Osteoblast (primary cell): ENCODE data around the gene GALNT6. TPM values are rescaled to one million over a fixed set of nuclear protein-coding genes. Genes with fewer than 3 reads are reported as not detected.

Source experiments
- DNase-seq: peaks from one replicate; pipeline ENCODE4 v3.0.0; 2011; ENCODE audit warnings: low spot score, mixed read lengths; ENCODE audit not compliant: insufficient read length; ENCODE audit errors: missing footprints
- H2AFZ ChIP-seq: 2 replicates; pipeline ENCODE4 v1.6.0; 2011; ENCODE audit warnings: mild to moderate bottlenecking, low read length
- H3K27ac ChIP-seq: 2 replicates; pipeline ENCODE4 v1.5.1; 2011; ENCODE audit warnings: mild to moderate bottlenecking, low read depth, low read length, moderate library complexity
- H3K27me3 ChIP-seq: 2 replicates; pipeline ENCODE4 v1.6.0; 2012; ENCODE audit warnings: mild to moderate bottlenecking, control low read depth, inconsistent platforms, low read length, moderate library complexity; ENCODE audit not compliant: insufficient read depth
- H3K36me3 ChIP-seq: 2 replicates; pipeline ENCODE4 v1.5.1; 2011; ENCODE audit warnings: mild to moderate bottlenecking, low read length, control low read depth, moderate library complexity; ENCODE audit not compliant: insufficient read depth
- H3K4me1 ChIP-seq: 2 replicates; pipeline ENCODE4 v1.5.1; 2011; ENCODE audit warnings: mild to moderate bottlenecking, low read length, control low read depth, moderate library complexity; ENCODE audit not compliant: insufficient read depth
- H3K4me2 ChIP-seq: 2 replicates; pipeline ENCODE4 v1.6.0; 2011; ENCODE audit warnings: mild to moderate bottlenecking, low read length; ENCODE audit not compliant: insufficient read depth
- H3K4me3 ChIP-seq: fragments of 200-600 bp; sonication (generic); 3 replicates; pipeline ENCODE4 v1.5.1; 2012; ENCODE audit warnings: mild to moderate bottlenecking, low read length, inconsistent platforms; ENCODE audit not compliant: insufficient read depth
- H3K79me2 ChIP-seq: 2 replicates; pipeline ENCODE4 v1.6.0; 2012; ENCODE audit warnings: mild to moderate bottlenecking, low read length, control low read depth, inconsistent platforms; ENCODE audit not compliant: insufficient read depth
- H3K9me3 ChIP-seq: 2 replicates; pipeline ENCODE4 v1.5.1; 2011; ENCODE audit warnings: low read depth, low read length, control low read depth
- H4K20me1 ChIP-seq: 2 replicates; pipeline ENCODE4 v1.6.0; 2012; ENCODE audit warnings: mild to moderate bottlenecking, low read length, control low read depth; ENCODE audit not compliant: insufficient read depth
- CTCF ChIP-seq: IDR thresholded peaks from 2 replicates; pipeline ENCODE4 v1.5.1; 2011; ENCODE audit warnings: mild to moderate bottlenecking, low read depth, low read length, moderate library complexity; ENCODE audit errors: extremely low read depth
- total RNA-seq: library from RNA; depleted of rRNA; stranded (reverse); fragments of >200 nt; gene quantifications from 2 replicates; pipeline ENCODE4 v1.2.3, GENCODE V29; 2012

Gene GALNT6
- total RNA-seq, 1 donor = 9.8 TPM

GRCh38 chr12:51349026-51349425, 42.2 kb downstream of the GALNT6 start:
- Histone ChIP-seq H3K27ac (no peak overlapping the region), H3K4me3 (no peak overlapping the region), H3K36me3 (no peaks in the 10 kb centered on the region), H2AFZ (no peak overlapping the region), H3K27me3 (no peaks in the 10 kb centered on the region), H3K4me2 (no peak overlapping the region), H3K9me3 (no peaks in the 10 kb centered on the region), H3K79me2 (no peaks in the 10 kb centered on the region), H4K20me1 (no peaks in the 10 kb centered on the region), H3K4me1 (peaks cover 26% of the 10 kb centered on the region)
- DNase-seq = peak; percentile 62
- no peak for TF ChIP-seq CTCF

GRCh38 chr12:51348116-51348515, 43.1 kb downstream of the GALNT6 start:
- no peaks in the 10 kb centered on the region for H3K27me3 ChIP-seq
- no peaks in the 10 kb centered on the region for H3K9me3 ChIP-seq
- H3K4me1 ChIP-seq = peaks cover 26% of the 10 kb centered on the region
- no peaks in the 10 kb centered on the region for H4K20me1 ChIP-seq
- DNase-seq = no peak
- no peaks in the 10 kb centered on the region for H3K79me2 ChIP-seq
- no peaks in the 10 kb centered on the region for H3K36me3 ChIP-seq
- H3K4me3 ChIP-seq = no peak overlapping the region
- TF ChIP-seq CTCF = no peak
- no peak overlapping the region for H3K27ac ChIP-seq
- H3K4me2 ChIP-seq = no peak overlapping the region
- no peak overlapping the region for H2AFZ ChIP-seq

- H3K27ac ChIP-seq = no peak within 1 kb of the TSS
- H3K36me3 ChIP-seq = no peaks in the 10 kb centered on the region
Observed at GRCh38 chr12:51346581-51346980, 44.6 kb downstream of the GALNT6 start, which contains the start of gene CELA1. TSS of gene CELA1 (minus strand) at chr12:51346679. CDS start at chr12:51346638, 41 bp downstream.

GRCh38 chr12:51345681-51346080, 45.5 kb downstream of the GALNT6 start:
- no peaks in the 10 kb centered on the region for H4K20me1 ChIP-seq
- DNase-seq = peak; percentile 85
- peak overlapping the region; percentile 40 for H3K4me2 ChIP-seq
- no peak overlapping the region for H3K27ac ChIP-seq
- H3K9me3 ChIP-seq = no peaks in the 10 kb centered on the region
- H3K4me1 ChIP-seq = peaks cover 30% of the 10 kb centered on the region
- TF ChIP-seq CTCF = no peak
- no peaks in the 10 kb centered on the region for H3K79me2 ChIP-seq
- H3K4me3 ChIP-seq = no peak overlapping the region
- H2AFZ ChIP-seq = peak overlapping the region; percentile 32
- no peaks in the 10 kb centered on the region for H3K36me3 ChIP-seq
- no peaks in the 10 kb centered on the region for H3K27me3 ChIP-seq

More at GRCh38 chr12:51346581-51346980, 44.6 kb downstream of the GALNT6 start, which contains the start of gene CELA1:
- Histone ChIP-seq H3K9me3 (no peaks in the 10 kb centered on the region), H3K27me3 (no peaks in the 10 kb centered on the region), H3K4me2 (peak within 1 kb of the TSS; percentile 40), H3K79me2 (no peaks in the 10 kb centered on the region), H2AFZ (peak within 1 kb of the TSS; percentile 32), H4K20me1 (no peaks in the 10 kb centered on the region), H3K4me3 (no peak within 1 kb of the TSS), H3K4me1 (peaks cover 26% of the 10 kb centered on the region)
- no peak for TF ChIP-seq CTCF
- no peak for DNase-seq
